ENCODE results near the gene PUSL1. TPM values are rescaled to one million over a fixed set of nuclear protein-coding genes. Genes with fewer than 3 reads are reported as not detected.

The PUSL1 gene
- total RNA-seq, 4 donors from 2014 or later, result 20.0 to 52.5 (median 33.2) TPM

DNA sequence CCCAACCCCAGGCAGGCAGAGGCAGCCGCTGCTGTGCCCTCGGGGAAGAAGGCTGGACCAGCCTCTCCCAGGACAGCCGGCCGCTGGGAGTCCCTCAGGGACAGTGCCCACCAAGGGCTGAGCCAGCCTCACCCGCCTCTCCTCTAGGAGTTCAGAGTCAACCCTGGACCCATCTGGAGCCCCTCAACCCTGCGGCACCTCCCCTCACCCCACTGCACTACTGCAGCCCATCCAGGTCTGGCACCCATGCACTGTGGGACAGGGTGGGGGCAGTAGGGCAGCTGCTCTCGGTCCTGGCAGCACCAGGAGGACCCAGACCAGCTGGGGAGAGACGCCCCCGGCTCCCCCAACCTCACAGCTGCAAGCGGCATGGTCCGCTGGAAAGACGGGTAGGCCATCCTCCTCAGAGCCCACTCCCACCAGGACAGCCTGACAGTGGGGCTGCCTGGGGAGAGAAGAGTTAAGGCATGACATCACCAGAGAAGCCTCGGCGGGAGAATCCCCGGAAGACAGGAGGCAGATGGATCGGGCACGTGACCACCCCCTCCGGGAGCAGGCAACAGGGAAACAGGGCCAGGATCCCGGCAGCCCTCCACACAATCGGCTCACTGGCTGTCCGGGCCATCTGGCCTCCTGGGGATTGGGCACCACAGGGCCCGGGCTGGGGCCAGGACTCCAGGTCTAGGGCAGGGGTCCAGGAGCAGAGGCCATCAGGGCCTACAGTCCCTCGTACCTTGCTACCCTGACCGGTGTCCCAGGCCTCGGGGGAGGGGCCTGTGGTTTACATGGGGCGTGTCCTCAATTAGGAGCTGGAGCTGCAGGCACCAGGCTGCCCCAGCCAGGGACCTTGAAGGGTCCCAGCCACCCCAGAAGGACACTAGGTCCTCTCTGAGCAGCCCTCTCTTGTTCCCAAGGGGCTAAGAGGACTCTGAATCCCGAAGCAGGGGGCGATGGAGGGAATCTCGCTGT, 3.8 kb upstream of the PUSL1 start:
- intact Hi-C loops (cut with DNase I), result no loop called here
- Histone ChIP-seq H3K9me3 (no peaks in the 10 kb centered on the region), H3K27me3 (no peaks in the 10 kb centered on the region), H3K27ac (peak overlapping the region; percentile 86 to 99 (median 98)), H3K4me3 (peak overlapping the region; percentile 70 to 76 (median 74)), H3K4me1 (peaks cover 50 to 79% (median 62%) of the 10 kb centered on the region in 3 donors), H3K36me3 (peaks cover 0 to 10% (median 0%) of the 10 kb centered on the region in 3 donors)
- no peak for TF ChIP-seq POLR2A (IDR thresholded peaks at IDR 0.05)
- TF ChIP-seq, protein P1, sequence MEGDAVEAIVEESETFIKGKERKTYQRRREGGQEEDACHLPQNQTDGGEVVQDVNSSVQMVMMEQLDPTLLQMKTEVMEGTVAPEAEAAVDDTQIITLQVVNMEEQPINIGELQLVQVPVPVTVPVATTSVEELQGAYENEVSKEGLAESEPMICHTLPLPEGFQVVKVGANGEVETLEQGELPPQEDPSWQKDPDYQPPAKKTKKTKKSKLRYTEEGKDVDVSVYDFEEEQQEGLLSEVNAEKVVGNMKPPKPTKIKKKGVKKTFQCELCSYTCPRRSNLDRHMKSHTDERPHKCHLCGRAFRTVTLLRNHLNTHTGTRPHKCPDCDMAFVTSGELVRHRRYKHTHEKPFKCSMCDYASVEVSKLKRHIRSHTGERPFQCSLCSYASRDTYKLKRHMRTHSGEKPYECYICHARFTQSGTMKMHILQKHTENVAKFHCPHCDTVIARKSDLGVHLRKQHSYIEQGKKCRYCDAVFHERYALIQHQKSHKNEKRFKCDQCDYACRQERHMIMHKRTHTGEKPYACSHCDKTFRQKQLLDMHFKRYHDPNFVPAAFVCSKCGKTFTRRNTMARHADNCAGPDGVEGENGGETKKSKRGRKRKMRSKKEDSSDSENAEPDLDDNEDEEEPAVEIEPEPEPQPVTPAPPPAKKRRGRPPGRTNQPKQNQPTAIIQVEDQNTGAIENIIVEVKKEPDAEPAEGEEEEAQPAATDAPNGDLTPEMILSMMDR (IDR thresholded peaks at IDR 0.05), result no peak
- no peak for DNase-seq
- WGBS, 2 donors, result 7 to 17% methylated on average over 3 to 7 of the region's 29 CpGs

DNA sequence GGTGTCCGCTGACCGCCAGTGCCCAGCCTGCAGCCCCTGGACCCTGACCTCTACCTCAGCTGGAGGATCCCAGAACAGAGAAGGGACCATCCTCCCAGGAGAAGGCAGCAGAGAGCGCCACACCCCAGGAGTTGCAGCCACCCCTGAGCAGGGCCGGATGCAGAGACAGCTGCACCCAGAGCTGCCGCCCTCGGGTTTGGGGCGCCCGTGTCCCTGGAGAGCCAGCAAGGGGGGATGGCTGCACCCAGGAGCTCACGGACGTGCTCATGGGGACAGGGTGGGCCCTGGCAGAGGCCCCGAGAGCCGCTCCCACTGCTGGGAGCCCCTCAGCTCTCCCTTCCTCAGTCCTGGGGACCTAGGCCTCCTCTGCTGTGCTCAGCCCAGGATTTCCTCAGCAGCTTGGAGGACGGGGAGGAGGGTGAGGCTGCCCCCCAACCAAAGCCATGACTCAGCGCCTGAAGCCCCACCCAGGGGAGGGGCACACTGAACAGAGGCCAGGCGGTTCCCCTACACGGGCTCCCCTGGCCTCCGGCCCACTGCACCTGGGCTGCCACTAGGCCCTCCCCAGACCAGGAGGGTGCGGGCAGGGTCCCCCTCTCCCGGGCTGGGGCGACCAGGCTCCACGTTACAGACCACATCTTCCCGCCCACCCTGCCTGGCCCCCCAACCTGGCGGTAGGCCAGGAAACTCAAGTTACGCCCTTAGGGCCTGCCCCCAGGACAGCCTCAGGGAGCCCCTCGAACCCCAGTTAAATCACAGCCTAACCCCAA, 2.9 kb upstream of the PUSL1 start:
- peaks cover 59 to 84% (median 71%) of the 10 kb centered on the region in 3 donors for H3K4me1 ChIP-seq
- peak overlapping the region; percentile 70 to 76 (median 74) for H3K4me3 ChIP-seq
- H3K27me3 ChIP-seq, result no peaks in the 10 kb centered on the region
- H3K27ac ChIP-seq, result peak overlapping the region; percentile 86 to 99 (median 98)
- intact Hi-C loops (cut with DNase I), result no loop called here
- peak; percentile 34 for DNase-seq
- TF ChIP-seq POLR2A (IDR thresholded peaks at IDR 0.05), result peak in 1 of 4 donors; percentile 38
- TF ChIP-seq, protein P1 (IDR thresholded peaks at IDR 0.05), result no peak
- peaks cover 0 to 6% (median 0%) of the 10 kb centered on the region in 3 donors for H3K36me3 ChIP-seq
- no peaks in the 10 kb centered on the region for H3K9me3 ChIP-seq
- 5 to 20% methylated on average over 1 to 10 of the region's 25 CpGs for WGBS, 2 donors

DNA sequence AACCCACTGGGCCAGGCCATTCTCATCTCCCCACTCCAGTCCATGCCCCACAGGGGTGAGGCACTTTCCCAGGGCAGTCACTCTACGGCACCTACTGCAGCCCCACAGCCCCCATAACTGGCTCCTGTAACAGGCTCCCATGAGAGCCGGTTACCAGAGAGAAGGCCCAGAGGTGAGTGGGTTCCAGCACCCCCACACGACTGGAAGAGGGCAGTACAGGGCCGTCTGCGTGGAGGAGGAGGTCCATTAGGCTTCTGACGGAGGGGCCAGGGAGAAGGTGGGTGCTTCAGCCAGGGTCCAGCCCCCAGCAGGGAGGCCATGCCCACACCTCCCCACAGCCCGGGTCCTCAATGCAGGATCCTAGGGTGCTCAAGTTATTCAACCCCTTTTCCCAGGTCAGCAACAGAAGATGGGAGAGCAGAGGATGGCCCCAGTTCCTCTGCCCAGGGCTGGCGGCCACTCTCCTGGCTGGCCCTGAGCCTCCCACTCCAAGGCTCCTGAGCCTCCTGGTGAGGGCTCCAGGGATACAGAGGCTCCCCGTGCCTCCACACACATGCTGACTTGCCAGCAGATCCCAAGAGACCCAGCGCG, 2.2 kb upstream of the PUSL1 start:
- Histone ChIP-seq H3K36me3 (peaks cover 0 to 12% (median 4%) of the 10 kb centered on the region in 3 donors), H3K4me1 (peaks cover 61 to 86% (median 78%) of the 10 kb centered on the region in 3 donors), H3K27me3 (no peaks in the 10 kb centered on the region), H3K9me3 (no peaks in the 10 kb centered on the region), H3K4me3 (peak overlapping the region; percentile 70 to 76 (median 74)), H3K27ac (peak overlapping the region; percentile 86 to 99 (median 98))
- DNase-seq, result no peak
- 0 to 15% methylated on average over 1 to 3 of the region's 11 CpGs for WGBS, 2 donors
- TF ChIP-seq POLR2A (IDR thresholded peaks at IDR 0.05), result no peak
- TF ChIP-seq, protein P1 (IDR thresholded peaks at IDR 0.05), result peak in 1 of 6 experiments; percentile 19
- intact Hi-C loops (cut with DNase I), result no loop called here

DNA sequence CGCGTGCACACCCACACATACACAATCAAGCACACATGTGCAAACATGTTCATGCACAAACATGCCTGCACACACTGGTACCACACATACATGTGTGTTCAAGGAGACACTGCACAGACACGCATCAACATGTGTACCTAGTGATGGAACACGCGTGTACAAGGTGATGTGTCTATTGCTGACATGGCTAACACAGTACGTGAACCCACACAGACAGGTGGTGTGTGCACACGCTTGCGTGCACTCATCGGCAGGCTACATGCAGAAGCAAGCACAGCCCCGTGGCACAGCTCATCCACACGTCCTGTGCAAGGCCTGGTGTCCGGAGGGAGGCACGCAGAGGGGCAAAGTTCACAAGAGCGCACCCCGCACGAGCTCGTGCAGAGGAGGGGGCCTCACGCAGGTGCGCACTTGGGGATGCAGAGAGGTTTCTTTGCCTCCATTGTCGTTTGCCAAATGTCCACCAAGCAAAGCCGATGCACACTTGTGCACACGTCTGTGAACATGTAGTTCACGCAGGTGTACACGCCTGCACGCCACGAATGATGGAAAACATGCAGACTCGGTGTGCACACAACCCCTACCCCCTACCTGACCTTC, 1.6 kb upstream of the PUSL1 start:
- H3K4me3 ChIP-seq, result peak overlapping the region; percentile 70 to 76 (median 74)
- no peak for DNase-seq
- 25 to 29% methylated on average over 22 to 26 of the region's 27 CpGs for WGBS, 2 donors
- intact Hi-C loops (cut with DNase I), result no loop called here
- peaks cover 61 to 89% (median 77%) of the 10 kb centered on the region in 3 donors for H3K4me1 ChIP-seq
- no peaks in the 10 kb centered on the region for H3K9me3 ChIP-seq
- H3K27ac ChIP-seq, result peak overlapping the region; percentile 95 to 99 (median 98)
- TF ChIP-seq POLR2A (IDR thresholded peaks at IDR 0.05), result no peak
- TF ChIP-seq, protein P1 (IDR thresholded peaks at IDR 0.05), result no peak
- H3K27me3 ChIP-seq, result no peaks in the 10 kb centered on the region
- peaks cover 0 to 18% (median 7%) of the 10 kb centered on the region in 3 donors for H3K36me3 ChIP-seq
